Activated CD4-positive, alpha-beta T cell treated with anti-CD3 and anti-CD28 coated beads, Interleukin-2, Interleukin-4, amounts not matched to agents 100 ng/mL and 50 ng/mL, durations not matched to agents 16 hours and 8 hours (primary cell): ENCODE measurements around the gene WNT7B.

Source experiments
- DNase-seq: peaks from one replicate; pipeline ENCODE4 v3.0.0-alpha.2; 2020; ENCODE audit warnings: low spot score

Gene WNT7B

GRCh38 chr22:45927059-45927458 lies 49.9 kb downstream of the WNT7B start:
- no peak for DNase-seq

- no peak for DNase-seq
These were observed 50.5 kb downstream of the WNT7B start for GRCh38 chr22:45926433-45926832.

DNA sequence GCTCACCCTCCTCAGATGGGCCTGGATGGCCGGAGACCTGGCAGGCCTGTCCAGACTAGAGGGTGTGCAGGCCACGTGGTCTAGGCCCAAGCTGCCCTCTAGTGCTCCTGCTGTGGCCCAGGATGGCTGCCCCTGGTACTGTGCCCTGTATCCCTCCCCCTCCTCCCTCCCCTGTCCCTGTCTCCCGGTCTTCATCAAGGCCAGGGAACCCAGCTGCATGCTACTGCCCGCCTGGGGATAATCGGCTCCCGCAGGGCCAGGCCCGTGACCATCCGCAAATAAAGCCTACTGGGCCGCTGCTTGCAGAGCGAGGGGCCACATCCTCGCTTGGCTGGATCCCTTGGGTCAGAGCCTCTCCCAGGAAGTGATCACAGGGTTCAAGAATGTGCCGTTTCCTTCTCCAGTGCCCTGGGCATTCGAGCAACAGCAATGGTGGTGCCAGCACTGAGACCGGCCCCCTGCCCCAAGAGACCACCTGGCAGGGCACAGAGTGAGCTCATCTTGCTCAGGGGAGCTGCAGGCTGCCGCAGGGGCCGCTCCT lies 51.1 kb downstream of the WNT7B start:
- DNase-seq = no peak

DNA sequence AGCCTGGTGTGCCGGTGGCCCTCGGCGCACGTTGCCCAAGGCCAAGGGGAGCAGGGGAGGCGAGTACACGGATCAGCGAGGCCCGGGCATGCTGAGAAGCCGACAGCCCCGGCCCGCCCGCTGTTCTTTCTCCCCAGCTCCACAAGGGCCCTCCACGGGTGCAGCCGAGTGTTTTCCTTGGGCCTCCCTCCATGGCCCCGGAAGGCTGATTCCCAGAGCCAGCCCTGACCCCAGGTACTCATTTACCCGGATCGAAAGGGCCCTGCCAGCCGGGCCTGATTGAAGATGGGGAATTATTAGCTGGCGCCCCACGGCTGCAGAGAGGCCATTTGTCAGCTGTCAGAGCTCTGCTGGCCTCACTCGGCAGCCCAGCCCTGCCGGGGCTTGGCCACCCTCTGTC lies 53.1 kb downstream of the WNT7B start:
- no peak for DNase-seq

GRCh38 chr22:45923212-45923611 lies 53.8 kb downstream of the WNT7B start:
- no peak for DNase-seq

GRCh38 chr22:45922661-45923060 lies 54.3 kb downstream of the WNT7B start:
- no peak for DNase-seq

DNA sequence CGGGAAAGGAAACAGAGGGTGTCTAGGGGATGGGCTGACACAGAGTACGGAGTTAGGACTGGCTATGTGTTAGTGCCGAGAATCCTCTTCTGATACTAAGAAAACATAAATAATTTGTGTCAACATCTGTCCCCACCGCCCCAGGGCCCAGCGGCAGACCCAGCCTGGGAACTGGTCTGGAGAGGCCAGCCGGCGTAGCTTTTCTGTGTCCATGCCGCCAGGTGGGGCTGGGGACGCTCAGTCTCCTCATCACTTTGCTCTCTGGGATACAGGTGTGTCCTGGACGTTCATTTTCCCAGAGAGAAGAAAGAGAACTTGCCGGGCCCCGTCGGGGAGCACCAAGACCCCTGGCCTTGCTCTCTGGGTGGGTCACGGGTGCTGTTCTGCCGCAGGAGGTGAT lies 54.7 kb downstream of the WNT7B start:
- DNase-seq = no peak

- no peak for DNase-seq
These were observed 57.3 kb downstream of the WNT7B start for GRCh38 chr22:45919504-45920286.

DNA sequence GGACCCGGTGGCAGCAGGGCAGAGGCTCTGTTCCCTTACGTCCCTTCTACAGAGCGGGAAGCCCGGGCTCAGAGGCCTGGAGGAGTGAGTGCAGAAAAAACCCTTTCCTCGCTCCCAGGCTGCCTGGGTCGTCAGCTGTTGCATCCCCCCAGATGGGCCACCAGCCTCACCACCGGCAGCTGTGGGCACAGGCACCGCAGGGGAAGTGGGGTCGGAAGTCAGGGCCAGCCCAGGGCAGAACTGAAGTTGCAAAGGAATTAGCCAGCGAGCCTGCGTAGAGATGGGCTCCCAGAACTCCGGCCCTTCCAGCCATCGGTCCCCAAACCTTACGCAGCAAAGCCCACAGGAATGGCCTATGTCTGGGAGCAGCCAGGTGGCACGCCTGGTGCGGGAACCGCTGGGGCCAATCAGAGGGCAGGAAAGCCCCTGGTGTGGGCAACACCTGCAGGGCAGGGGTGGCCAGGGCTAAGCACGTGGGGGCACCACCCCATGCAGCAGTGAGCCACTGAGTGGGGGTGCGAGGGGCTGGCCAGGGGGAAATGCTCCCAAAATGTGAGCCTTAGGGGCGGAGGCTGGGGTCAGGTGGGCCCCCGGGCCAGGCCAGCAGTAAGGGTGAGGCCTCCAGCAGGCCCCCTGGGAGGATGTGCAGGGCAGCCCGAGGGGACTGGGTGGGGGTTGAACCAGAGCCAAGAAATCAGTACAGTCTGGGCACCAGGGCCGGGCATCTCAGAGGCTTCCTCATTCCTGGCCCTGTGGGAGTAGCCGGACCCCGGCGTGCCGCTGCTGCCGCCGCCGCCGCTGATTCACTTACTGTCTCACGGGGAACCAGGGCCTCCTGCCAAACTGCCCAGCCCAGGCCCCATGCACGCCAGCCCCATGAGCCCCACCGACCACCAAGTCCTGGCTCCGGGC lies 58.2 kb downstream of the WNT7B start:
- DNase-seq = no peak

GRCh38 chr22:45917700-45918458 lies 59.1 kb downstream of the WNT7B start:
- no peak for DNase-seq

DNA sequence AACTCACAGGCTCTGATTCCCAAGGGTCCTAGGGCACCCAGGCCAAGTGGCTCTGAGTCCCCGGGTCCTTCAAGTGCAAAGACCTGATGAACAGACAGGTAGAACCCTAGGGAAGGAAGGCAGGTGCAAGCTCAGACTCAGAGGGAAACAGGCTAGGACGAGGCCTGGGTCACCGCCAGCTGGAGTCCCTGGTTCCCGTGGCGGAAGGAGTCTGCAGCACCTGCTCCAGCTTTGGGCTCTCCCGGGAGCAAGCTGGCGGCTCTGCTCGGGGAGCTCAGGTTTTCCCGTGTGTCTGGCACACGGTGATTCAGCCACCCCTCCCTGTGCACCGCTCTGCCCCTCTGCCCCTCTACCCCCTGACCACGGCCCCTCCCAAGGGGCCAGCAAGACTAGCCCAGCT lies 59.8 kb downstream of the WNT7B start:
- no peak for DNase-seq

DNA sequence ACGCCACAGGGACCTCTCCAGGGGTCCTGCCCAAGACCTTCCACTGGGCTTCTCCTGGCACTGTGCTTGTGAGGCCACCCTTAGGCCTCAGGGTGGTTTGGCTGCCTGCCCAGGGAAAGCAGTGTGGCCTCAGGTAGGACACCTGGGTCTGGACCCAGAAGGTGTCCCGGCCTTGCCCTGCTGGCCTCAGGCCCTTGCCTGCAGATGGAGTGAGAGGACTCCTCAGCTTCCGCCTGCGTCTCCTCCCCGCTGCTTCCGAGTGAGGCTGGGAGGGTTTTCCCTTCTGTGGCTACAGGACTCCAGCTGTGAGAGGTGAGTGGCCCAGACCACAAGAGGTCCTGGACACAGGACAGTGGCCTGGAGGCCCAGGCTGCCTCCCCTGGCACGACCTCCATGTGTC lies 60.4 kb downstream of the WNT7B start:
- no peak for DNase-seq

DNA sequence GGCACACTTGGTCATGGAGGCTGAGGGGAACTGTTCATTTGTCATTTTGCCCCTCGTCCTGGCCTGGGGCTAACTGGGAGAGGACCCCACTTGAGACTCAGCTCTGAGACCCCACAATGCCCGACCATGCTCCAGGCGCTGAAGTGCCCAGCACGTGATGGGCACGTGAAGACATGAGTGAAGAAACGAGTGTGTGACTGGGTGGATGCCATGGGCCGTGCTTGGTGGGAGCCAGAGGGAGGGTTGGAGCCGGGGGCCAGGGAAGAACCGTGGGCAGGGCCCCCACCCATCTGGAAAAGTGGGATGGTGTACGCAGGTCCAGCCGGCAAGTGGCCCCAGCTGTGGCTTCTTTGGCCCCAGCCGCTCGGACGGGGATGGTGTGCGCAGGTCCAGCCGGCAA lies 61.1 kb downstream of the WNT7B start:
- no peak for DNase-seq

- DNase-seq = no peak
These were observed 61.8 kb downstream of the WNT7B start for GRCh38 chr22:45915151-45915550.

- no peak for DNase-seq
These were observed 62.7 kb downstream of the WNT7B start for GRCh38 chr22:45914309-45914708.

GRCh38 chr22:45912910-45913309 lies 64.1 kb downstream of the WNT7B start:
- no peak for DNase-seq

DNA sequence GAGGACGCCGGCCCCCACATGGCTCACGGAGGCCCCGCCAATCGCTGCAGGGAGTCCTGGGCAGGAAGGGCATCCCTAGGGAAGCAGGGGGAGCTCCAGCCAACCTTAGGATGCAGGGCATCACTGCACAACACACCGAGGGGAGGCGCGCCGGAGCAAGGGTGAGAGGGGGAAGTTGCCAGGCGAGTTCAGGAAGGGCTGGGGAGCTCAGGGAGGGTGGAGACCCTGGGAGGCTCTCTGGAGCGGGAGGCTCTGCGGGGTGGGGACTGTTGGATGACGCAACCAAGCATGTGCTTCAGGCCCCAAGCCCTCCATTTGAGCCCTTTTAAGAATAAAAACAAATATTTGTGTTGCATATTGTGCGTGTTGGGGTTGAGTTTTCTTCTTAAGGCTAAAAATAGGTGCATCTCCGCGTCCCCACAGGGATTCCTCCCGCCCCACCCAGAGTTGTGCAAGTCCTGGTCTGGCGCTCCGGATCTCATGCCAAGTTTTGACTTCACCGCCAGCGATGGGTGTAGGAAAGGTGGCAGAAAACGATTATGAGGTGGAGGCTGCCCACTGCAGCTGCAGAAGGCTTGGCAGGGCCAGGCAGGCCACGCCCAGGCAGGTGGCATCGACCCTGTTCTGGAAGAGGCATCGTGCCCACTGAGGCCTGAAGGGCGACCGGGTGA lies 65.2 kb downstream of the WNT7B start:
- DNase-seq = no peak

- no peak for DNase-seq
These were observed 66.0 kb downstream of the WNT7B start for GRCh38 chr22:45910928-45911467.

DNA sequence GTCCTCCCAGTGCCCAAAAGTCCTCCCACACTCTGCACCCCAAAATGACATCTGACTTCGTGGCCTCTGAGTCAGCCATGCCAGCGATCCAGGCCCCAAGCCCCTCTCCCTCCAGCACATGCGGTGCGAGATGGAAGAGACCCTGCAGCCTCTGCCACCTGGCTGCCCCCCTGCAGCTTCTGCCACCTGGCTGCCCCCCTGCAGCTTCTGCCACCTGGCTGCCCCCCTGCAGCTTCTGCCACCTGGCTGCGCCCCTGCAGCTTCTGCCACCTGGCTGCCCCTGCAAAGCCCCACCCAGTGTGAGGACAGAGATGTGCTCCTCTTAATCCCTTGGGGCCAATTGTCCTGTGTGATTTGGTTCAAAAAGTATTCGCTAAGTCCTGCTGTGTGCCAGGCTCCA lies 68.0 kb downstream of the WNT7B start:
- DNase-seq = no peak

DNA sequence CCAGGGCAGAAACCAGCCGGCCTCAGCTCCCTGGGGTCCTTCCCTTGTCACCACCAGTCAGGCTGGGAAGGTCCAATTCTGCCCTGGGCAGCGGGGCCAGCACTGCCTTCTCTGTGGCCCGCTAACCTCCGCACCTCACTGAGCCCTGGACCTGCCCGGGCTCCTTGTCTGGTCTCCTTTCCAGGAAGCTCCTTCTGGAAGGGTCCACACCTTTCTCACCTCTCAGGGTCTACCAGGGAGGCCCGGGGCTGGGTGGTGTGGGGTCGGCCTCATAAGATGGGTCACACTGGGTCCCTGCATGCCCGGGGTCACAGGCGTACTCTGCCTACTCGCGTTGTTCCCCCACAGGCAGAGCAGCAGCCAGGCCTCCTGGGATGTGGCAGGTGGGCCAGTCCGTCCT lies 69.0 kb downstream of the WNT7B start:
- no peak for DNase-seq

- no peak for DNase-seq
These were observed 69.6 kb downstream of the WNT7B start for GRCh38 chr22:45907378-45907777.
